IMR-90 (cell line): ENCODE results near the gene FGF9.

Source experiments
- CEBPB ChIP-seq: IDR thresholded peaks from 2 replicates; pipeline ENCODE4 v1.6.1; 2012; ENCODE audit warnings: low read depth, low read length, improper control_type of control experiment
- MXI1 ChIP-seq: IDR thresholded peaks from 2 replicates; pipeline ENCODE4 v1.6.1; 2012; ENCODE audit warnings: low read depth, mild to moderate bottlenecking, low read length, moderate library complexity, borderline replicate concordance
- POLR2A ChIP-seq: IDR thresholded peaks from 2 replicates; pipeline ENCODE4 v1.6.1; 2012; ENCODE audit warnings: mild to moderate bottlenecking, low read depth, low read length
- RAD21 ChIP-seq: IDR thresholded peaks from 2 replicates; pipeline ENCODE4 v1.6.1; 2012; ENCODE audit warnings: low read length, improper control_type of control experiment
- RCOR1 ChIP-seq: IDR thresholded peaks from 2 replicates; pipeline ENCODE4 v1.6.1; 2012; ENCODE audit warnings: mild to moderate bottlenecking, low read length, improper control_type of control experiment; ENCODE audit not compliant: insufficient replicate concordance
- USF2 ChIP-seq: fragments of 150-350 bp; IDR thresholded peaks from 2 replicates; pipeline ENCODE4 v1.6.1; 2017; ENCODE audit warnings: mild to moderate bottlenecking, antibody characterized with exemption, low read length, low read depth
- TF ChIP-seq, protein P1 (sequence below): conservative IDR thresholded peaks from 2 replicates; pipeline ENCODE4 v1.5.1; 2012; ENCODE audit warnings: mild to moderate bottlenecking, low read depth, low read length, improper control_type of control experiment

DNA sequence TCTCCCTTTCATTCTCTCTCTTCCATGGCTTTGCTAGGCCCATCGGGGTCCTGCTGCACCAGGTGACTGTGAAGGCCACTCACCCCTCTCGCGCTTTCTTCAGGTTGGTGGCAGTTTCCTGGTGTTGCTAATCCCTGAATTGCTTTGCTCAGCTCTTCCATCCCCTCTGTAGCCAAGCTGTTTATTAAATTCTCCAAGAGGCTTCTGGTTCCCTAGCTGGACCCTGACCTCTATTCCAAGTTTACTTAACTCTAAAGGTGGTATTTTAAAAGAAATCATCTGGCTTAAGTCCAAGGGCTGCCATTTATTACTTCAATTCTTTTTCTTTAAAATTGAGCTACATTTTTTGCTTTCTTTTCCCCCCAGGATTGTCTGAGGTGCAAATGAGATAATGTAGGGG is 34.2 kb upstream of the FGF9 start:
- TF ChIP-seq, protein P1, sequence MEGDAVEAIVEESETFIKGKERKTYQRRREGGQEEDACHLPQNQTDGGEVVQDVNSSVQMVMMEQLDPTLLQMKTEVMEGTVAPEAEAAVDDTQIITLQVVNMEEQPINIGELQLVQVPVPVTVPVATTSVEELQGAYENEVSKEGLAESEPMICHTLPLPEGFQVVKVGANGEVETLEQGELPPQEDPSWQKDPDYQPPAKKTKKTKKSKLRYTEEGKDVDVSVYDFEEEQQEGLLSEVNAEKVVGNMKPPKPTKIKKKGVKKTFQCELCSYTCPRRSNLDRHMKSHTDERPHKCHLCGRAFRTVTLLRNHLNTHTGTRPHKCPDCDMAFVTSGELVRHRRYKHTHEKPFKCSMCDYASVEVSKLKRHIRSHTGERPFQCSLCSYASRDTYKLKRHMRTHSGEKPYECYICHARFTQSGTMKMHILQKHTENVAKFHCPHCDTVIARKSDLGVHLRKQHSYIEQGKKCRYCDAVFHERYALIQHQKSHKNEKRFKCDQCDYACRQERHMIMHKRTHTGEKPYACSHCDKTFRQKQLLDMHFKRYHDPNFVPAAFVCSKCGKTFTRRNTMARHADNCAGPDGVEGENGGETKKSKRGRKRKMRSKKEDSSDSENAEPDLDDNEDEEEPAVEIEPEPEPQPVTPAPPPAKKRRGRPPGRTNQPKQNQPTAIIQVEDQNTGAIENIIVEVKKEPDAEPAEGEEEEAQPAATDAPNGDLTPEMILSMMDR = no peak
- TF ChIP-seq CEBPB (no peak), POLR2A (no peak), MXI1 (no peak), USF2 (no peak), RAD21 (no peak), RCOR1 (no peak)
